GM12864 (cell line): ENCODE data around the gene ADNP2.

Experiments used
- DNase-seq: peaks from one replicate; pipeline ENCODE4 v3.0.0-alpha.2; 2011; ENCODE audit warnings: low read depth
- H3K4me3 ChIP-seq: 2 replicates; pipeline ENCODE4 v1.5.1; 2011; ENCODE audit warnings: mild to moderate bottlenecking, low read depth, low read length, control low read depth
- CTCF ChIP-seq: IDR thresholded peaks from 2 replicates; pipeline ENCODE4 v1.5.1; 2011; ENCODE audit warnings: low read depth, mild to moderate bottlenecking, moderate library complexity, low read length, control low read depth, inconsistent platforms; ENCODE audit errors: missing control alignments

ADNP2 gene

DNA sequence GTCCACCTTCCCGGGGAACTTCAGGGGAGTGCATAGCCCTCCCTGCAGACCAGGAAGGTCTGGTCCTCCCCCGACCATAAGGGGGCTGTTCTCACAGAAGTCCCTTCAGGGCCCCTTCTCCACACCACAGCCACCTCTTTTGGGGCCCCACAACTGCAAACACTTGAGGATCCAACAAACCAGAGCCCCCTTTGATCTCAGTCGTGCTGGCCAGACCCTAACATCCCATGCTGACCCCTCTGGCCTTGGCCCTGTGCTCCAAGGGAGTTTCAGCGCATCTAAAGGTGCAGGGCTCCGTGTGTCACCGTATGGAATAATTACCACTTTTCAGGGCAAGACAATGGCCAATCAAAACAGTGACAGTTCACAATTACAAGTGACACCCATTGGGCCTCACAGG lies 57.7 kb downstream of the ADNP2 start:
- DNase-seq: no peak
- H3K4me3 ChIP-seq: no peak overlapping the region
- no peak for TF ChIP-seq CTCF

- no peak for DNase-seq
- no peak for TF ChIP-seq CTCF
- no peak overlapping the region for H3K4me3 ChIP-seq
Observed at GRCh38 chr18:80167331-80167730, 58.3 kb downstream of the ADNP2 start.

DNA sequence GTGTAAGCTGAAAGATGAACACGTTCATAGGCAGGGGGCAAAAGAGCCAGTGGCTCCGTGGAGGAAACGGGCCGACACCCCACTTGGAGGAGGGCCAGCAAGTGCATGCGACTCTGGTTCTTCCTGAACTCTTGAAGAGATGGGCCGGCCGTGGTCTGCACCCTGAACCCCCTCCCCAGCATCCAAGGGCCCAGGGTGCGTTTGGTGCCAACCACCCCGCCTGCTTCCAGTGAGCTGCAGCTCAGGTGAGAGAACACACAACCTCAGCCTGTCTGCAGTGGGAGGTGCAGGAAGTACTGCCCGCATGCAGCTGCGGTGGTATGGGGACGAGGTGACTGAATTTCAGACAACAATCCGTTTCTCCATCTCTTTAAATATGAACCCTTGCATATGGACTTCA lies 58.9 kb downstream of the ADNP2 start:
- DNase-seq: no peak
- no peak overlapping the region for H3K4me3 ChIP-seq
- TF ChIP-seq CTCF: no peak

DNA sequence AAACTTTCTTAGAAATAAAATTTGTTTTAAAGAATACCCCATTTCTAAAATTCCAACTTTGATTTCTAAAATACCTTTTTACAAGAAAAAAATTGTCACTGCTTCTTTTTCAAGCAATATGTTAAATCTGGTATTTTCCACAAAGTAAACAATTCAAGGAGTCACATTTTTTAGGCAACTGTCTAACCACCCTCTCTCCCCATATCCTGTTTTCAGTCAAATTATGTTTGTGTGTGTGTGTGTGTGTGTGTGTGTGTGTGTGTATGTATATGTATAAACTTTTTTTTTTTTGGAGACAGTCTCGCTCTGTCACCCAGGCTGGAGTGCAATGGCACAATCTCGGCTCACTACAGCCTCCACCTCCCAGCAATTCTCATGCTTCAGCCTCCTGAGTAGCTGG lies 59.3 kb downstream of the ADNP2 start:
- no peak for DNase-seq

DNA sequence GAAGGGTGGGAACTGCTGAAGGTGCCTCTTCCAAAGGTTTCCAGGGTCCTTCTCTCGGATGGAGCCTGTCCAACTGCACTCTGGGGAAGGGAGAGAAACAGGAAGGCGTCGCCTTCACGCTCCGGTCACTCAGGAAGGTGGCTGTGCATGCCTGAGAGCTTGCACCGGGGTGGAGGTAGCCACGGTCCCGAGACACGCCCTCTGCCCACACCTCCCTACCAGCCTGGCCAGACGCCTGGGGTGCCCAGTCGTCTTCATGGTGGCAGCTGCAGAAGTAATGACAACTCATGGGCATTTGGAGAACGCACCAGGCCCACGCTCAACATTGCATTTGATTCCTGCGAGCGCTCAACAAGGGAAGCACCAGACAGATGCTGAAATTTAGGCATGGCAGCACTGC lies 59.9 kb downstream of the ADNP2 start:
- no peak for DNase-seq
- TF ChIP-seq CTCF: no peak
- no peak overlapping the region for H3K4me3 ChIP-seq

More for the DNA sequence above, 59.3 kb downstream of the ADNP2 start:
- TF ChIP-seq CTCF: no peak
- H3K4me3 ChIP-seq: no peak overlapping the region

DNA sequence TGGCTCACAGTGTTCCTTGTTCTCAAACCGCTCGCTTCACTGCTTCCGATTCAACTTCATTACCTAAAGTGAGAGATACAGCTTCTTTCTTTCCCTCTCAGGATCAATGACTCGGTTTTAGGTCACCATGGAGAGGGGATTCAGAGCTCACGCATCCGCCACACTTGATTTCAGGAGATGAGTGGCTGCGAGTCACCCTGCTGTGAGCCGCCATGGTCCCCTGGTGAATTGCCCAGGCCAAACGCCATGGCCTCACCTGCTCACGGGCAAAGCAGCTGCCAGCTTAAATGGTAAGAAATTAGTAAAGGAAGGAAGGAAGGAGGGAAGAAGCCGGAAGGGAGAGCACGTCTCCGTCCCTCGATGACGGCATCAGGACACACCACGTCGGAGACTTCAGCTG lies 60.5 kb downstream of the ADNP2 start:
- no peak for TF ChIP-seq CTCF
- no peak for DNase-seq
- no peak overlapping the region for H3K4me3 ChIP-seq

GRCh38 chr18:80170395-80171053 lies 61.5 kb downstream of the ADNP2 start:
- TF ChIP-seq CTCF: peak; percentile 11
- H3K4me3 ChIP-seq: no peak overlapping the region
- no peak for DNase-seq
